Psoas muscle (tissue), 8 donors: ENCODE data around the gene CCT6B. TPM values are rescaled to one million over a fixed set of nuclear protein-coding genes. Genes with fewer than 3 reads are reported as not detected.

Experiments
- ATAC-seq, 4 donors: fragments of 200-7000 bp; cut with Tn5 transposase; one replicate each; pipeline ENCODE4 v1.9.1; 2020; ENCODE audit warnings: moderate library complexity in 3 of 4, mild to moderate bottlenecking in 2 of 4
- DNase-seq, 2 donors: peaks; one replicate each; pipeline ENCODE4 v3.0.0-alpha.2; 2020
- H3K27ac ChIP-seq: fragments of 200-600 bp; one replicate; pipeline ENCODE4 v1.8.0; 2022
- H3K27me3 ChIP-seq, 3 donors: fragments of 200-600 bp in 1 of 3; one replicate each; pipeline versions ENCODE4 v1.6.1 to v1.8.0; 2013 to 2022; ENCODE audit warnings: low read length in 2 of 3, mild to moderate bottlenecking in 2 of 3, moderate library complexity in 1 of 3; ENCODE audit not compliant: insufficient read depth in 3 of 3
- H3K36me3 ChIP-seq, 2 donors: fragments of 200-600 bp in 1 of 2; one replicate each; pipeline versions ENCODE4 v1.6.1 to v1.8.0; 2013 to 2022; ENCODE audit warnings: low read depth in 1 of 2, mild to moderate bottlenecking in 1 of 2, moderate library complexity in 1 of 2; ENCODE audit not compliant: insufficient read depth in 1 of 2
- H3K4me1 ChIP-seq: fragments of 200-600 bp; one replicate; pipeline ENCODE4 v1.8.0; 2022
- H3K4me3 ChIP-seq: fragments of 200-600 bp; one replicate; pipeline ENCODE4 v1.8.0; 2022; ENCODE audit warnings: mild to moderate bottlenecking
- H3K9me3 ChIP-seq: fragments of 200-600 bp; one replicate; pipeline ENCODE4 v1.8.0; 2022
- CTCF ChIP-seq: fragments of 200-600 bp; IDR thresholded peaks from one replicate; pipeline ENCODE4 v1.8.0; 2022; ENCODE audit warnings: antibody characterized with exemption
- WGBS, 3 donors: extraction: QIAGEN DNeasy Blood & Tissue Kit; methylation state at CpG; one replicate each; pipeline versions ENCODE4 v1.1.6 to v1.1.7; 2013; 5-methylcytosine and 5-hydroxymethylcytosine counted together
- intact Hi-C, 2 donors: fragments of 100-400 bp; cut with DNase I; formaldehyde crosslinking; loops; one replicate each; pipeline versions ENCODE4 v1.11.0 to v1.14.2; 2022
- polyA plus RNA-seq, 3 donors: library from polyadenylated mRNA; stranded (reverse); fragments of 200-250 nt; gene quantifications; one replicate each; pipeline ENCODE4 v1.2.3, GENCODE V29; 2013
- total RNA-seq, 4 donors: library from RNA; stranded (reverse); fragmentation: NEBNext Ultra II Directional in 2 of 4; extraction: Animal tissue kit (Norgen Biotek cat#: 25700) in 2 of 4; gene quantifications; one replicate each; pipeline versions ENCODE4 v1.2.1 to v1.2.4, GENCODE V29; 2021 to 2023
- donor health status: healthy with polysubstance abuse.
- donor health status: DM: no; HTN: no; CAD: no; lungs with moderate emphysema.
- donor health status: Bipolar disorder and iron deficiency.
- donor health status: healthy.
- donor health status: DM: yes; HTN: yes; CAD: no.
- donor health status: DM: no; HTN: no; CAD: no.
- donor health status: DM: no; HTN: no; CAD: no.
- donor health status: DM: yes; HTN: yes; CAD: no.

Gene CCT6B
- total and polyA plus RNA-seq, 7 donors = 0.74 to 5.2 (median 2.4) TPM

GRCh38 chr17:34885076-34885475 is 76.2 kb downstream of the CCT6B start:
- peaks cover 0 to 11% (median 2%) of the 10 kb centered on the region in 3 donors for H3K27me3 ChIP-seq
- no peak overlapping the region for H3K4me3 ChIP-seq
- WGBS, 3 donors = 78 to 85% (median 84%) methylated on average over 2 of the region's 2 CpGs
- H3K27ac ChIP-seq = no peak overlapping the region
- no peaks in the 10 kb centered on the region for H3K36me3 ChIP-seq
- no peaks in the 10 kb centered on the region for H3K4me1 ChIP-seq
- TF ChIP-seq CTCF = no peak
- intact Hi-C loops = no loop called here
- H3K9me3 ChIP-seq = no peaks in the 10 kb centered on the region
- ATAC-seq (no peak), DNase-seq (no peak)

DNA sequence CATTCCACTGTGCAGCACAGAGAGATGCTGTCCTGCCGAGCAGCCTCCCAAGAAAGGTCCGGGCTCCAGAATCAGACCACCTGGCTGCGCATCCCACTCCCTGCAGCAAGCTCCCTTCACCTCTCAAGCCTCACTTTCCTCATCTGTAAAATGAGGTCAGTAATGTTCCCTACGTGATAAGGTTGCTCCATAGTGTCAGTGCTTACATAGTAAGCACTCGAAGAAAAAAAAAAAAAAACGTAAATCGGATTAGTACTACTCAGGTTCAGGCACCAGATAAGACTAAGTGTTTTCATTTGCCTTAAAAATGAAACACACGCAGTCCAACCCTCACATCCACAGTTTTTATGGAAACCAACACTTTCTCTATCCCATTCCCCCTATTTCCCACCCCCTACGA is 76.7 kb downstream of the CCT6B start:
- no peak for TF ChIP-seq CTCF
- intact Hi-C loops = no loop called here
- Histone ChIP-seq H3K4me1 (no peaks in the 10 kb centered on the region), H3K27me3 (peaks cover 0 to 11% (median 2%) of the 10 kb centered on the region in 3 donors), H3K36me3 (no peaks in the 10 kb centered on the region), H3K9me3 (no peaks in the 10 kb centered on the region), H3K4me3 (no peak overlapping the region), H3K27ac (no peak overlapping the region)
- 74 to 83% (median 76%) methylated on average over 9 of the region's 9 CpGs for WGBS, 3 donors
- no peak for ATAC-seq
- DNase-seq = no peak

DNA sequence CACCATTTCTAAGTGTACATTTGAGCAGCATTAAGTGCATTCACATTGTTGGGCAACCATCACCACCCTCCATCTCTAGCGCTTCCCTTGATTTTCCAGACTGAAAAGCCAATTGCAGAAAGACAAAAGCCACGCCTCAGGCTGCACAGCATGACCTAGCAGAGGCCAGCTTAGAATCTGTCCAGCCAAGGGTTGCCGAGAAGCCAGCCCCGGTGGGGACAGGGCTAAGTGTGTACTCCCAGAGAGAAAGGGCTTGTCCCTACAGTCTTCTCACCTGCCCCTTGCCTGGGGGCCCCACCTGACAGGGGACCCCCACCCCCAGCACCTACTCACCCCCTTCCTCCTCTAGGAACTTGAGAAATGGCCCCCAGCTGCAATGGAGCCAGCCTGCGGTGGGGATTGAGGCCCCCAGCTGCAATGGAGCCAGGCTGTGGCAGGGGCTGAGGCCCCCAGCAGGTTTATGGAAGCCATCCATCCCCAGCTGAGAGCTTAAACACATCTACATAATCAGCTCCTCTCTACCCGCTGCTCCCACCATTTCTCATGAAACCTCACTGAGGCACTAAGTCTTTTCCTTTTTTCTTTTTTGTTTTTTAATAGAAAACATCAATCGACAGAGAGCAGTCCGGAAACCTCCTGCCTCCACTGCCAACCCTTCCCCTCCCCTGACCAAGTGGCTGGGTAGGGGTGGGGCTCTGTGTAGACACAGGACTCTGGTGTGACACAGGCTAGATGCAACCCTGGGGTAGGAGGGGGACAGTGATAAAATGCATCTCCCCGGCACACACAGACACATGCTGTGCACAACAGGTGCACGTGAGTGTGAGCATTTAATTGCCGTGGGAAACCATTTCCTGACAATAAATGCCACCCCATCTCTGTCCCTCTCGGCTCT is 77.9 kb downstream of the CCT6B start:
- intact Hi-C loops = no loop called here
- Histone ChIP-seq H3K4me3 (no peak overlapping the region), H3K27ac (no peak overlapping the region), H3K9me3 (no peaks in the 10 kb centered on the region), H3K27me3 (peaks cover 0 to 7% (median 2%) of the 10 kb centered on the region in 3 donors), H3K4me1 (no peaks in the 10 kb centered on the region), H3K36me3 (no peaks in the 10 kb centered on the region)
- 16 to 23% (median 22%) methylated on average over 12 of the region's 12 CpGs for WGBS, 3 donors
- no peak for TF ChIP-seq CTCF
- ATAC-seq (no peak), DNase-seq (no peak)

GRCh38 chr17:34879146-34879545 is 82.1 kb downstream of the CCT6B start:
- no peak for TF ChIP-seq CTCF
- intact Hi-C loops = no loop called here
- Histone ChIP-seq H3K4me3 (no peak overlapping the region), H3K36me3 (no peaks in the 10 kb centered on the region), H3K9me3 (no peaks in the 10 kb centered on the region), H3K27me3 (peaks cover 0 to 2% (median 0%) of the 10 kb centered on the region in 3 donors), H3K4me1 (no peaks in the 10 kb centered on the region), H3K27ac (no peak overlapping the region)
- DNase-seq = no peak
- ATAC-seq = no peak
- WGBS, 3 donors = 14 to 15% (median 15%) methylated on average over 3 of the region's 3 CpGs

Other genes with a start within 250 kb of the CCT6B start
- gene ZNF830, start 80 bp upstream of the CCT6B start, total RNA-seq = 10 to 100 TPM in 2 of 4 donors, 1 to 10 TPM in 2; 7.0 to 12.6 (median 10.6) TPM
- gene ZNF830, start 80 bp upstream of the CCT6B start, polyA plus RNA-seq = 10 to 100 TPM in 1 of 3 donors, 1 to 10 TPM in 2; 7.2 to 13.6 (median 9.6) TPM
- 10 to 100 TPM; 23.5 to 28.2 (median 26.2) TPM for gene LIG3, start 19.1 kb upstream of the CCT6B start, total RNA-seq
- gene LIG3, start 19.1 kb upstream of the CCT6B start, polyA plus RNA-seq = 10 to 100 TPM; 11.5 to 17.6 (median 12.2) TPM
- 10 to 100 TPM; 23.6 to 39.5 (median 31.1) TPM for gene RFFL, start 102.2 kb upstream of the CCT6B start, total RNA-seq
- 10 to 100 TPM in 1 of 3 donors, 1 to 10 TPM in 2; 7.0 to 19.1 (median 8.6) TPM for gene RFFL, start 102.2 kb upstream of the CCT6B start, polyA plus RNA-seq
- 1 to 10 TPM; 4.0 to 6.2 (median 6.0) TPM for gene RAD51D, start 158.4 kb upstream of the CCT6B start, total RNA-seq
- gene RAD51D, start 158.4 kb upstream of the CCT6B start, polyA plus RNA-seq = 1 to 10 TPM; 3.6 to 5.4 (median 3.9) TPM
- gene FNDC8, start 160.2 kb upstream of the CCT6B start, total RNA-seq = not detected
- not detected for gene FNDC8, start 160.2 kb upstream of the CCT6B start, polyA plus RNA-seq
- gene NLE1, start 180.8 kb upstream of the CCT6B start, total RNA-seq = 10 to 100 TPM in 2 of 4 donors, 1 to 10 TPM in 2; 9.8 to 11.9 (median 10.2) TPM
- gene NLE1, start 180.8 kb upstream of the CCT6B start, polyA plus RNA-seq = 10 to 100 TPM in 2 of 3 donors, 1 to 10 TPM in 1; 9.1 to 15.6 (median 10.6) TPM
- gene UNC45B, start 186.4 kb upstream of the CCT6B start, total RNA-seq = 100 to 1,000 TPM; 109 to 395 (median 175) TPM
- gene UNC45B, start 186.4 kb upstream of the CCT6B start, polyA plus RNA-seq = 10 to 100 TPM in 2 of 3 donors, 1 to 10 TPM in 1; 6.2 to 33.6 (median 33.1) TPM
- not detected for gene SLC35G3, start 232.9 kb upstream of the CCT6B start, total RNA-seq
- not detected for gene SLC35G3, start 232.9 kb upstream of the CCT6B start, polyA plus RNA-seq